IPS-NIHi7 (cell line): Measurements from ENCODE around the gene MAFG.

Experiments
- DNase-seq: peaks from one replicate; pipeline ENCODE4 v3.0.0; 2012; ENCODE audit warnings: mixed read lengths; ENCODE audit errors: extremely low spot score

Gene MAFG

GRCh38 chr17:81927653-81928543 is at the start of gene MAFG:
TSS of gene MAFG (minus strand) at chr17:81927735. CDS start at chr17:81923185, 4,550 bp downstream.
- DNase-seq: peak; percentile 95

DNA sequence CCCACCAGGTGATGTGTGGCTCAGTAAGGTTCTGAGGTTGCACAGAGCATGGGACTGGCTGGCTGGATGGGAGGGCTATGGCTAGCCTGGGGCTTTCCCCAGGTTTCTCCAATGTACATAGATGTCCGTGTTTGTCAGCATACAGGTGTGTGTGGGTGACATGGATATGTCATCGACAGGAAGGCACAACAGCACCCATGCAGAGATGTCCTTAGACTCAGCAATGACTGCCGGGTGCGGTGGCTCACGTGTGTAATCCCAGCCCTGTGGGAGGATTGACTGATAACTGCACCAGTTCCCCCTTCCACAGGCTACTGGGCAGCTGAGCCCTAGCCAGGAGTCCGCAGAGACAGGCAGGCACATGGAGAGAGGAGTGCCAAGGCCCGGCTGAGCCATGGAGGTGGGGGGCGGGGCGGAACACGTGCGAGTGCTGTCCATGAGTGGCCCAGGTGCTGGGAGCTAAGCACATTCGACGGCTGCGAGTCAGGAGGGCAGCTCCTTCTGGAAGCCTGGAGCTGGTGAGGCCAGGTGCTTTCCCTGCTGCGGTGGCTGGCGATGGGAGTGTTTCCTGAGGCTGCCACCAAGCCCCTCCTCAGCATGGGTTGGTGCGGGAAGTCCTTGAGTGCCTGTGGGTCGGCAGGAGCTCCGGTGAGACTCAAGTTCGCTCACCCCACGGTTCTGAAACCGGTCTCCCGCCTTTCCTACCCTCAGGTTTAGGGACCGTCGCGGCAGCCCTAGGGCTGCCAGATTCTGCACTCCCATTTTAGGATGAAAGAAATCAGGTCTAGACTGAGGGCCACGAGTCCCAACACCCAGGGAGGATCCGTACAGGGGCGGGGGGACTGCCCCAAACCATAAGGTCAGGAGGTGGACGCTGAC is 49.0 kb upstream of the MAFG start:
- DNase-seq: no peak

- DNase-seq: no peak
These were observed 45.9 kb upstream of the MAFG start for GRCh38 chr17:81973432-81973831.

GRCh38 chr17:81968850-81969812 is 41.6 kb upstream of the MAFG start:
- no peak for DNase-seq

- DNase-seq: no peak
These were observed 40.8 kb upstream of the MAFG start for GRCh38 chr17:81968396-81968745.

- peak; percentile 85 for DNase-seq
These were observed 40.2 kb upstream of the MAFG start for GRCh38 chr17:81967533-81968395.

DNA sequence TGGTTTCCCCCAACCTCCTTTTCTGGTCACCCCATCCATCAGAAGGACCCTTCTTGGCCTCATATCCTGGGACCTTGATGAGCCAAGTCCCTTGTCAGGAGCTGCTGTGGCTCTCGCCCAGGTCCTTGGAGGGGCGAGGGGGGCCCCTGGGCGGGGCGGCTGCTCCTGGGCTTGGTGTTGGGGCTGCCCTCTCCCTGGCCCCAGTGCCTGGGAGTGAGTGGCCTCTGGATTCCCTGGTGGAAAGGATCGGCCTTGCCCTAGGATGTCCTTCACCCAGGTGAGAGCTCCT is 39.7 kb upstream of the MAFG start:
- no peak for DNase-seq

GRCh38 chr17:81966343-81967243 is 39.1 kb upstream of the MAFG start:
- DNase-seq: peak; percentile 56

DNA sequence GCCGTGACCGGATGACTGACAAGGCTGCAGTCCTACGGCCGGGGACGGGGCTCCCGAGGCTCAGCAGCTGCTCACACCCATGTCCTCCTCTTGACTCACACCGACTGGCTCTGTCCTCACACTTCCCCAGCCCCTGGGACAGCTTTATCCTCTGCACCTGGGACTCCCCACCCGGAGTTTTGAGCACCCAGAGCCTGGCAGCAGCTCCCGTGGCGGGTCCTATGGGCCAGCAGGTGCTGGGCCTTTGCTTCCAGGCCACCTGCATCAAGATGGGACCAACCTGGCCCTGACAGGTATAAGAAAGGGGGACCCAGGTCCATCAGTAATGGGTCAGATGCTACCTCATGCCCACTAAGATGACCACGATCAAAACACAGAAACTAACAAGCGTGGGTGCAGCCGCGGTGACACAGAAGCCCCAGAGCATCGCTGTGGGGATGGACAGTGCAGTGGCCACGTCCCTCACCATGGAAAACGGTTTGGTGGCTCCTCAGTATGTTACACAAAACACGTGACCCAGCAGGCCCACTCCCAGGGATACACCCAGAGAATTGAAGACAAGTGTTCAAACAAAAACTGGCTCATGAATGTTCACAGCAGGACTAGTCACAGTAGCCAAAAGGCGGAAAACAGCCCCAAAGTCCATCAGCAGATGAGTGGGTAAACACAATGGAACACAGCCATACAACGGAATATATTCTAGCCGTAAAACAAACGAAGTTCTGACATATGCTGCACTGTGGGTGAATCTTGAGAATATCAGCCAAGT is 36.7 kb upstream of the MAFG start:
- DNase-seq: no peak

DNA sequence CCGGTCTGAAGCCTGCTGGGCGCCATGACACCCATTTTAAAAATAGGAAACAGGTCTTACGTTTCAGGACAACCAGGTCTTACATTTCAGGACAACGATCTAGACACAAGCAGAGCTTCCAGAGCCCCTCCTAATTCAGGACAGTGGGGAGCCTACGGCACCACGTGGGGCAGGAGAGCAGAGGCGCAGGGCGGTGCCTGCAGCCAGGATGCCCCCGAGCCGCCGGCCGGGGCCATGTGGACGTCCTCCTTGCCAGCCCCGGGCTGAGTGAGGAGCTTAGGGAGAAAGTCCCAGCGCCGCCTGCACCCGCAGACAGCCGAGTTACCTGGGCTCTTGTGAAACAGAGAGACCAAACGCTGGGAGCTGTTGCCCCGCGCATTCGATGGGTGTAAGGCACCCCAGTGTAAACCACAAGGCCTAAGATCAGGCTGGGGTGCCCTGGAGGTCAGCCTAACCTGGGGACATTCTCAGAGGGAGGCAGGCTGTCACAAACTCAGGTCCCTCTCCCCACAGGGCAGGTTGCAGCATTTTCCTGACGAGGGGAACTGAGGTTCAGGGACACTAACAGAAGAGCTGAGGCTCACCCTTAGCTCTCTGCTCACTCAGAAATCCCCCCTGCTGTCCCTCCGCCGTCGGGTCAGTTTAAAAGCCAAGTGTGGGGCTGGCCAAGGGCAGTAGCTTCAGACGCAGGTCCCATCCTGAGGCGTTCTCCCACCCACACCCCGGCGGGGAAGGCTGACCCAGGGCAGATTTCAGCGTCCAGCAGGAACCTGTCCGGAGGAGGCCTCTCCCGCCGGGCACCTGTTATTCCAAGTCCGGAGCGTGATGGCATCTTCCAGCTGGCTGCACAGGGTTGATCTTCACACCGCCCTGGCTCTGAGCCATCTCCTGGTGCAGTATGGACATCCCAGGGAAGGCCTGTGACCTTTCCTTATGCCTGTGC is 35.2 kb upstream of the MAFG start:
- no peak for DNase-seq

GRCh38 chr17:81961521-81962498 is 34.3 kb upstream of the MAFG start:
- no peak for DNase-seq

GRCh38 chr17:81961087-81961511 is 33.6 kb upstream of the MAFG start, which contains the start of gene NOTUM:
TSS of gene NOTUM (minus strand) at chr17:81961187. CDS start at chr17:81960909, 278 bp downstream.
- peak; percentile 71 for DNase-seq

DNA sequence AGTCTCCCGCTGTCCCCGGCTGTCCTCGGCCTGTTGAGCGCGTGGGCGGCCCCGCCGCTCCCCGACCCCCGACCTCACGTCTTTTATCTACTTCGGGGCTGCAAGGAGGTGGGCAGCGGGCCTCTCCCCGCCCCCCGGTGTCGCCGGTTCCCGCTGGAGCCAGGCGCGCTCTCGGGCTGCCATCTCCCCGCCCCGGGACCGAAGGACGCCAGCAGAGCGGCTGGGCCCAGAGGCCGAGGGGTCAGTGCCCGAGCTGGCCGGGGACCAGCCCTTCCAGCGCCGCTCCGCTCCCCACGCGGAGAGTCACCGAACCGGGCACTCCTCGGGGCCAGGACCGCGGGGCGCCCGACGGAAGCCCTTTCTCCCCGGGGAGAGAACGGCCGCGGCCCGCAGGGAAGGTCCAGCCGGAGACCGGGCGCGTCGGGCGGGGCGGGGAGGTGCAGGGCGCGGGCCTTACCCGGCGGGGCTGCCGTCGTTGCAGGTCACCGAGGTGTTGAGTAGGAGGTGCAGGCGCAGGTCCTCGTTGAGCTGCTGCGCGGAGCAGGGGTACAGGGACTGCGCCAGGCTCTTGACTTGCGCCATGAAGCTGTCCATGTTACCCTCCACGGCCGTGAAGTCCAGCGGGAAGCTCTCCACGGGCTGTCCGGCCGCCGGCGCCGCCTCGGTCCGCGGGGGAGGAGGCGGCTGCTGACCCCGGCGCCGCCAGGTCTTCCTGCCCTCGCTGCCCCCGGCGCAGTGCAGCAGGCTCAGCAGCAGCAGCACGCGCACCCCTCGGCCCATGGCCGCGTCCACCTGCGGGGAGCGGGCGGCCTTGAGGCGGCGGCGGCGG is 32.8 kb upstream of the MAFG start:
- DNase-seq: no peak

DNA sequence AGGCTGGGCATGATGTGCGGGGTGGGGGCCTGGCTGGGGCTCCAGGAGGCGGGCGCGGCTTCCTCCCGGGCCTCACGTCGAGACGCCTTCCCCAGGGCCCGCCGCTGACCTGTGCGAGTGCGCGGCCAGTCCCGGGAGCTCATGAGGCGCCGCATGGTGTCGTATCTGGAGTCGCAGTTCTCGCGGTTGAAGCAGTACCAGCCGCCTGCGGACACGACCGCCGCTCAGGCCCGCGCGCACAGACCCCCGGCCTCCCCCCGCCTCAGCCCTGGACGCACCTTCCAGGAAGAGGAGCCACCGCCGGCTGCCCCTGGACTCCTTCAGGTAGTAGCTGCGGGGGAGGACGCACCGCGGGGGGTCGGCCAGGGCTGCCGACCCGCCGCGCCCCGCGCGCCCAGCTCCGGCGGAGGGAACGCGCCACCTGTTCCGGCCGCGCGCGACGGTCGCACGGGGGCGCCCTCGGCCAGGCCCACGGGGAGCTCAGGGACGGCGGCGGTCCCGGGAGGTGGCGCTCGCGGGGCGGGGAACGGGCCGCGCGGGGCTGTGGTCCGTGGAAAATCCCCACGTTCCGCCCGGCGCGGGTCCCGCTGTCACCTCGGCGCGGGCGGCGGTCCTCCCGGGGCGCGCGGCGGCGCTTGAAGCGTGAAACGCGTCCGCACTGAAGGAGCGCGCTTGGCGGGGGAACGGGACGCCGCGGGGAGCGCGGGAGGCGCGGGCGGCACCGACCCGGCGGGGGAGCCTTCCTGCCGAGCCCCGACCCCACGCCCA is 32.0 kb upstream of the MAFG start:
- DNase-seq: peak; percentile 57
